ENCODE results near the gene NXF1.
A peak's percentile ranks its signal among the peaks of the same experiment; 100 is the strongest.

DNA sequence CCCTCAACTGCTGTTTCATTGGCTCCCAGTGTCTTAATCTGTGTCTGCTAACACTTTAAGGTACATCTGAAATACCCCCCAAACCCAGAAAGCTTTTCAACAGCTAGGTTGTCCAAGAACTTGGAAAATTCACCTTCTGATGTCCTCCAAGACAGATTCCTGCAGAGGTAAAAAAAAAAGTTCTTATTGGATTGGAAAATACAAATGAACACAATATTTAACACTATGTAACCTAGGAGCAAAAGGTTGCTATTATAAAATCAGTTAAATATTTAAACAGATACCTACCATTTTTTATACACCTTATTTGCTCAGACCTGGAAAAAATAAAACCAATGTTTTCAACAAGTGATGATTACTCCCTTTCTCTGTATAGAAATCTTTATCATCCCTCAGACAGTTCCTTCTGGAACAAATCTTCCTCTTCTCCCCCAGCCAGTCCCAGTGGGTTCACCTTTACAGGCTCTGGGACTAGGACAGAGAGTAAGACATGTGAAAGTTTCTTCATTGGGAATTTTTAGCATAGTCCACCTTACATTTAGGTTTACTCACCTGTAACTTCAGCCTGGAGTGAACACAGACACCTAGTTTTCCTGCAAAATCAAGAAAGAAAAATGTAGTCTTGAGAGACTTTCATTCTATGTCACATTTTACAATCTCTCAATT, 47.4 kb upstream of the NXF1 start:
- TF ChIP-seq, protein P1, sequence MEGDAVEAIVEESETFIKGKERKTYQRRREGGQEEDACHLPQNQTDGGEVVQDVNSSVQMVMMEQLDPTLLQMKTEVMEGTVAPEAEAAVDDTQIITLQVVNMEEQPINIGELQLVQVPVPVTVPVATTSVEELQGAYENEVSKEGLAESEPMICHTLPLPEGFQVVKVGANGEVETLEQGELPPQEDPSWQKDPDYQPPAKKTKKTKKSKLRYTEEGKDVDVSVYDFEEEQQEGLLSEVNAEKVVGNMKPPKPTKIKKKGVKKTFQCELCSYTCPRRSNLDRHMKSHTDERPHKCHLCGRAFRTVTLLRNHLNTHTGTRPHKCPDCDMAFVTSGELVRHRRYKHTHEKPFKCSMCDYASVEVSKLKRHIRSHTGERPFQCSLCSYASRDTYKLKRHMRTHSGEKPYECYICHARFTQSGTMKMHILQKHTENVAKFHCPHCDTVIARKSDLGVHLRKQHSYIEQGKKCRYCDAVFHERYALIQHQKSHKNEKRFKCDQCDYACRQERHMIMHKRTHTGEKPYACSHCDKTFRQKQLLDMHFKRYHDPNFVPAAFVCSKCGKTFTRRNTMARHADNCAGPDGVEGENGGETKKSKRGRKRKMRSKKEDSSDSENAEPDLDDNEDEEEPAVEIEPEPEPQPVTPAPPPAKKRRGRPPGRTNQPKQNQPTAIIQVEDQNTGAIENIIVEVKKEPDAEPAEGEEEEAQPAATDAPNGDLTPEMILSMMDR (IDR thresholded peaks at IDR 0.05; ENCODE audit: control extremely low read depth in 1 of 3, insufficient read depth in 1 of 3, low read depth in 1 of 3, low read length in 3 of 3), result no peak
- TF ChIP-seq RXRA (IDR thresholded peaks at IDR 0.05; ENCODE audit: insufficient read depth, low read depth, low read length), result no peak
- TF ChIP-seq POLR2A (IDR thresholded peaks at IDR 0.05; ENCODE audit: control extremely low read depth in 1 of 2, low read depth in 2 of 2, low read length in 2 of 2), result peak; percentile 22 to 45
- TF ChIP-seq EP300 (IDR thresholded peaks at IDR 0.05; ENCODE audit: borderline replicate concordance in 1 of 2, low read depth in 2 of 2, low read length in 2 of 2), result no peak
- TF ChIP-seq POLR2AphosphoS5 (IDR thresholded peaks at IDR 0.05; ENCODE audit: low read depth, low read length), result no peak; the same call in 1 of the 2 replicates
- no peak for TF ChIP-seq TAF1 (IDR thresholded peaks at IDR 0.05; ENCODE audit: low read depth, low read length)
- TF ChIP-seq SIX5 (IDR thresholded peaks at IDR 0.05; ENCODE audit: low read depth, low read length), result no peak
- no peak for TF ChIP-seq GABPA (IDR thresholded peaks at IDR 0.05; ENCODE audit: borderline replicate concordance, insufficient read depth, low read length)
- no peak for TF ChIP-seq YY1 (IDR thresholded peaks at IDR 0.05; ENCODE audit: low read depth, low read length)
- TF ChIP-seq SP2 (IDR thresholded peaks at IDR 0.05; ENCODE audit: low read length), result no peak
- no peak for TF ChIP-seq EZH2 (IDR thresholded peaks at IDR 0.05; ENCODE audit: low read depth, low read length, severe bottlenecking)
- TF ChIP-seq SRF (IDR thresholded peaks at IDR 0.05; ENCODE audit: low read depth, low read length), result no peak
- no peak for TF ChIP-seq RNF2 (IDR thresholded peaks at IDR 0.05; ENCODE audit: borderline replicate concordance, low read depth, low read length, missing control alignments, poor library complexity, severe bottlenecking)

Data from H1 (cell line).